WERI-Rb-1 (cell line): ENCODE data around the gene PBX1.

Source experiments
- DNase-seq: peaks from one replicate; pipeline ENCODE4 v3.0.0-alpha.2; 2020
- H3K27ac ChIP-seq: fragments of 250-450 bp; sonication (Bioruptor Pico); 2 replicates; pipeline ENCODE4 v1.5.1; 2020; ENCODE audit warnings: mild to moderate bottlenecking, moderate library complexity
- H3K27me3 ChIP-seq: fragments of 250-450 bp; sonication (Bioruptor Pico); 2 replicates; pipeline ENCODE4 v1.5.1; 2021; ENCODE audit warnings: mild to moderate bottlenecking, low read depth, moderate library complexity; ENCODE audit not compliant: insufficient read depth, severe bottlenecking
- H3K36me3 ChIP-seq: fragments of 250-450 bp; sonication (Bioruptor Pico); 2 replicates; pipeline ENCODE4 v1.5.1; 2020; ENCODE audit warnings: mild to moderate bottlenecking, moderate library complexity
- H3K4me3 ChIP-seq: 2 replicates; pipeline ENCODE4 v1.5.1; 2011; ENCODE audit warnings: low read depth, mild to moderate bottlenecking, control low read depth, low read length
- H3K9me3 ChIP-seq: fragments of 250-450 bp; sonication (Bioruptor Pico); 2 replicates; pipeline ENCODE4 v1.5.1; 2021; ENCODE audit warnings: mild to moderate bottlenecking, moderate library complexity; ENCODE audit not compliant: severe bottlenecking
- CTCF ChIP-seq: IDR thresholded peaks from 2 replicates; pipeline ENCODE4 v1.5.1; 2011; ENCODE audit warnings: low read depth, mild to moderate bottlenecking, control low read depth, inconsistent platforms, low read length

Gene PBX1

GRCh38 chr1:164771619-164772361, 212.8 kb downstream of the PBX1 start:
- H3K27ac ChIP-seq, result no peak overlapping the region
- H3K36me3 ChIP-seq, result no peaks in the 10 kb centered on the region
- TF ChIP-seq CTCF, result no peak
- DNase-seq, result no peak
- no peak overlapping the region for H3K4me3 ChIP-seq
- H3K9me3 ChIP-seq, result no peaks in the 10 kb centered on the region
- no peaks in the 10 kb centered on the region for H3K27me3 ChIP-seq

GRCh38 chr1:164772635-164773034, 213.7 kb downstream of the PBX1 start:
- no peaks in the 10 kb centered on the region for H3K27me3 ChIP-seq
- H3K9me3 ChIP-seq, result no peaks in the 10 kb centered on the region
- H3K4me3 ChIP-seq, result no peak overlapping the region
- TF ChIP-seq CTCF, result no peak
- H3K27ac ChIP-seq, result no peak overlapping the region
- no peak for DNase-seq
- H3K36me3 ChIP-seq, result no peaks in the 10 kb centered on the region

GRCh38 chr1:164773102-164773501, 214.1 kb downstream of the PBX1 start:
- H3K27ac ChIP-seq, result no peak overlapping the region
- H3K36me3 ChIP-seq, result no peaks in the 10 kb centered on the region
- H3K9me3 ChIP-seq, result no peaks in the 10 kb centered on the region
- no peak for DNase-seq
- H3K27me3 ChIP-seq, result no peaks in the 10 kb centered on the region
- no peak for TF ChIP-seq CTCF
- no peak overlapping the region for H3K4me3 ChIP-seq

- no peak for DNase-seq
- no peaks in the 10 kb centered on the region for H3K27me3 ChIP-seq
- no peak for TF ChIP-seq CTCF
- H3K36me3 ChIP-seq, result no peaks in the 10 kb centered on the region
- H3K9me3 ChIP-seq, result no peaks in the 10 kb centered on the region
- no peak overlapping the region for H3K27ac ChIP-seq
- H3K4me3 ChIP-seq, result no peak overlapping the region
These were observed 215.4 kb downstream of the PBX1 start for GRCh38 chr1:164774413-164774812.

GRCh38 chr1:164774819-164775654, 216.1 kb downstream of the PBX1 start:
- Histone ChIP-seq H3K36me3 (no peaks in the 10 kb centered on the region), H3K27me3 (no peaks in the 10 kb centered on the region), H3K4me3 (no peak overlapping the region; the same call in 1 of the 2 replicates), H3K9me3 (no peaks in the 10 kb centered on the region), H3K27ac (peak overlapping the region; percentile 39)
- DNase-seq, result peak; percentile 81
- no peak for TF ChIP-seq CTCF
